Activated CD4-positive, alpha-beta T cell treated with anti-CD3 and anti-CD28 coated beads, Interleukin-2, amount 50 U/mL, for 4 hours (primary cell): Measurements from ENCODE around the gene NEK4.
"Not testable (repeated sequence)": the region's sequence is repeated elsewhere in the genome, so short reads cannot be mapped to it uniquely, and the experiment has no call there.

Experiments used
- DNase-seq, 2 experiments: peaks; one replicate each; pipeline ENCODE4 v3.0.0-alpha.2; 2020

NEK4 gene

DNA sequence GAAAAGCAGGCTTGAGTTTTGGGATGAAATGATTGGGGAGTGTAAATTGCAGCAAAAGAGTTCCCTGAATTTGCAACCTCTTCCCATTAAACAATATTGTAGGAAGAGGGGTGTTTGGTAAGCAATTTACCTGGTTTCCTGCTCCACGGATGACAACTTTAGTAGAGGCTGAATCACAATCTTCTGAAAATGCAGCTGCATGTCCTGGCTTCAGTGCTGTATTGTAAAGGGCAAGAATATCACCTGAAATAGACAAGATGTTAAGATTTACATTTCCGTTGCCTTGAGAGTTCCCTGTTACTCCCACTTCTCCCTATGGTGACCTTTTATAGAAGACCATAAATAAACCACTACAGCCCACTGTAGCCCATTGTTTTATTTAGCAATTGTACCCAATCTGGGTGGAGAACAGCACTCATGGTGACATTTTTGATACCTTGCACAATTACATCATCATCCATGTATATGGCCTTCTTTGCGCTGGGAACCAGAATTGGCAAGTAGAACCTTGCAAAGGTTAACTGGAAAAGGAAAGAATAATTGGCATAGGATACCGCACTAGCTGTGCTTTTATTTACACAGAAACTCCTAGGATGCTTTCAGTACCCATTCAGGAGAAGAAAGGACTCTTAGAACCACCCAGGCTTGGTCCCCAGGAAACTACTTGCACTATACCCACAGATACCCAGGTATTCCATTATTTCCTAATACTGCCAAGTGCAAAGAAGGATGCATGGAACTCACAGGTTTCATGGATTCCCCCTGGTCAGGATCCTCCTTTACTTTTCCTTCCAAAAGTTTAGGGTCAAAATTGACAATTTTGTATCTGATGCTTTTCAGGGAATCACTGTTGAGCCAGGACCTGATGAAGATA lies 74.7 kb downstream of the NEK4 start:
- no peak for DNase-seq

DNA sequence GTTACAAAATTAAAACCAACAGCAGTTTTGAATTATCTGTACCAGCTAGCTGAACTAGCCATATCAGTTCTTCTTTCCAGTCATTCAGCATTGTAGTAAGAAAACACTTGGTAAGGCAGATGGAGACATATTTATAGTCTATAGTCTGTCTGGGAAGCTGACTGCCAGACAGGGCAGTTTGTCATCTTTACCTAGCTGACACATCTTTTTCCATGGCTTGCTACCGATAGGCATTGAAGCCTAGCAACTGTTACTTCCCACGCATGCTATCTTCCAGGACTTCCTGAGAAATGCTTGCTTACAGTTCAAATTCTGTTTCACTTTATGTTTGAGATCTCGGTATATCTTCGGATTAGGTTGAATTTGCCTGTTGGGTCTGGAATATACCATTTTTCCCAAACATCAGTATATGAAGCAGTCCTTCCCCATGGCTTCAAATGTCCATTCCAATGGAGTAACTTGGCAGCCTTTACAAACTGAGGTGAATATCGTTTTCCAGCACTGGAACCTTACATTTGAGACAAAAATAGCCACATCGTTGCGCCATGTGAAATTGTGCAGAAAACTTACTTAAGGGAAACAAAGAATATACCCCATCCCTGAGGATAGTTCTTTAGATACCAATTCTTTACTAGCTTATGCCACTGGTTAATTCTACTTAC lies 76.1 kb downstream of the NEK4 start:
- no peak for DNase-seq

DNA sequence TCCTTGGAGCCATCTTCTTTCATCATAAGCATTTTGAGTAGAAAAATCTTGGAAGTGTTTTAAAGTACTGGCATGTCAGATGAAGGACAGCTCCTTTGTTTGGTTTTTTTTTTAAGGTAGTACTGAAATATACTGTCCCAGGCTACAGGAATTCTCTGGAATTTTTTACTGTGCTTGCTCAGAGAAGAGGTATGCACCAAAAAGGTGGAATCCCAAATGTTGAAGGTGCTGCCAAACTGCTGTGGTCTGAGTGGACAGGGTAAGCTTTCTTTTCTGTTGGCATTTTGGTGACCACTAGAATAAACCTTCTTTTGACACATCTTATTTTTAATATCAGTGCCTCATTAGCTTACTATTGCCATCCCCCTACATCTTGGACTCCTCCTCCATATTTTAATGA lies 77.7 kb downstream of the NEK4 start:
- no peak for DNase-seq

DNA sequence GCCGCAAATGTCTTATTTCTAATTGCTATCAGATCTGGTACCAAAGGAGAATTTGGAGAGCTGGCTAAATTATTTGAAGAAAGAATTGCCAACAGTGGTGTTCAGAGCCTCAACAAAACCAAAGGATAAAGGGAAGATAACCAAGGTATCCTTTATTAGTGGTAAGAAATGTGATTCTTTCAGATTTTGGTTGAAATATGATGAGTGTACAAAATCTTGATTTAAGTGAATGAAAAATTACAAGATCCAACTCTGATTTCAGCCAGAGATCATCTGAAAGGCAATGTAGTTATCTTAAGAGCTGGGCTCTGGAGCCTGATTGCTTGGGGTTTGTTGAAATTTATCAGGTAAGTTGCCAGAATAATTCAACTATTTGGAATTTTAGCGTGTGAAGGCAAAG lies 80.2 kb downstream of the NEK4 start:
- no peak for DNase-seq

DNA sequence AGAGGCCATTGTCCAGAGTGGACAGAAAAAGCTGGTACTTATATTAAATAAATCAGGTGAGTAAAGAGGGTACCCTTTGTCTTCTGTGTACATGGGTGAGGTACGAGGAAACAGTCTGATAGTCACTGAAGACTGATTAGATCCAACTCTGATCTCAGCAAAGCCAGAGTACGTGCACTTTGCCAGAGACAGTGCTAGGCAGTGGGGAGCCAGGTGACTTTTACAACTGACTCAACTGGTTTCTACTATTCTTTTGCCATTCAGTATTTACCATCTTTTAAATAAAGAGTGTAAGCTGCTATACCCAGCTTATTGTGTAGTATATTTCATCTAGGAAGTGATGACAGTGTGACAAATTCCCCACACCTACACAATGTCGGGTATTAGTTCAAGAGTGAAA lies 81.6 kb downstream of the NEK4 start:
- DNase-seq, result no peak

DNA sequence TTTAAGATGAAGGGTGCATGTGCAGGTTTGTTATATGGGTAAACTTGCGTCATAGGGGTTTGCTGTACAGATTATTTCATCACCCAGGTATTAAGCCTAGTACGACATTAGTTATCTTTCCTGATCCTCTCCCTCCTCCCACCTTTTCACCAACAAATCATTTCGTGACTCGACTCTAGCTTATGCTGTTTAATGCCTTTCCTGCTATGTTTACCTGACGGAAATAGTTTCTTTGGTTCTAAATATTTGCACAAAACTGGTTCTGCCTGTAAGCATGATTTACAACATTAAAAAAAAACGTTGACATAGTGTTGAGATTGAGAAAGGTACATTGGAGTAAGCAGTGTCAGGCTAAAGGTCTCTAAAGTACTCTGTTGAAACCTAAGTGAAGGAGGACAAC lies 82.5 kb downstream of the NEK4 start:
- no peak for DNase-seq

DNA sequence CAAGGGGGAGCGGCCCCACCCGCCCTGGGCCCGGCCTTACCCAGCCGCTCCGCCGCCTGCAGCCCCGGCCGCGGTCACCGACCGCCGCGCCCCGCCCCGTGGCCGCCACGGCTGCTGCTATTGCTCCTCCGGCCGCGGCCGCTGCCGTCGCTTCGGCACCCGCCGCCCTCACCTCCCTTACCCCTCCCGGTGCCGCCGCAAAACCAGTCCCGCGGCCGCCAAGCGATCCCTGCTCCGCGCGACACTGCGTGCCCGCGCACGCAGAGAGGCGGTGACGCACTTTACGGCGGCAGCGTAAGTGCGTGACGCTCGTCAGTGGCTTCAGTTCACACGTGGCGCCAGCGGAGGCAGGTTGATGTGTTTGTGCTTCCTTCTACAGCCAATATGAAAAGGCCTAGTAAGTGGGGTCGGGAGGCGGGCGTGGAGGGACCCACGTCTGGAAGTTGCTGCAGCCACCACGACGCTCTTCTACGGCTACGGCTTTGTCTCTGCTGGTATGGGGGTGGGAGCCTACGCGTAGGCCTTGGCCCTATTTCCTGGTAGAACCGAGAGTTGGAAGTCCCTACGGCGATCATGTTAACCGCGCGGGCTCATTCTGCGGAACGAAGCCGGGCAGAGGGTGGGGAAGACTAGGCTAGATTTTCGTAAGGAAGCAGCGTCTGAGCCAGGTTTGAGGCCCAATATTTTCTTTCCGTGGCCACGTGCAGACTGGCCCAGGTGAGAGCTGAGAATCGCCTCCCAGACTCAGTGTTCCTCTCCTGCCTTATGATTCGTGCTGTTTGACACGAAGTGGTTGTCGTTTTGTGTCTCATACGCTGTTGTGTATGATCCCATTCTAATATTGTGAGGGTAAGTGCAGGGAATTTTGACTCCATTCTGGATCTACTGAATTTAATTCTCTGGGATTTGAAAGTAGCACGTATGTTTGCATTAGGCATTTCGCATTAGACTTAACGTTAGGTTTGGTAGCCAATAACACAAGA lies 84.7 kb downstream of the NEK4 start, which contains the start of the genes GNL3 and PBRM1:
Gene GNL3 (plus strand): TSS at position 324 of the 983 bp plus-strand sequence. CDS start 61 bp downstream, at position 385.
Gene PBRM1 (minus strand): TSS at position 205 of the 983 bp plus-strand sequence.
- peak; percentile 90 for DNase-seq

DNA sequence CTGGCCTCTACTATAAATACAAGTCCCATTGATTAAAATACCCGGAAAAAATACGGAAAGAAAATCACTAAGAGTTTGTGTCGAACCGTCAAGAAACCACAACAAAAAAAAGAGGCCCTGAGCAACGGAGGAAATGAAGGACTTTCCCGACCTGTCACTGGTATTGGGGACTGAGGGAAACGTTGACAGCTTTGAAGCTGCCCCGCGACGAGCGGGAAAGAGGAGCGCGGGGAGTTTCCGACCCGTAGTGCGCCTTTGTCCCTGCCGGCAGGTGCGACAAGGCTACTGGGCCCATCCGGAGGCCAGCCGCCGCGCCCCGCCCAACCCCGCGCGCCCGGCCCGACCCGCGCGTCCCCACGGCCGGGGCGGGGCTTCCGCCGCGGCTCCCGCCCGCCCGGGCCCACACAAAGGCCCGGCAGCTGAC lies 85.4 kb downstream of the NEK4 start:
- peak; percentile 60 to 63 for DNase-seq

DNA sequence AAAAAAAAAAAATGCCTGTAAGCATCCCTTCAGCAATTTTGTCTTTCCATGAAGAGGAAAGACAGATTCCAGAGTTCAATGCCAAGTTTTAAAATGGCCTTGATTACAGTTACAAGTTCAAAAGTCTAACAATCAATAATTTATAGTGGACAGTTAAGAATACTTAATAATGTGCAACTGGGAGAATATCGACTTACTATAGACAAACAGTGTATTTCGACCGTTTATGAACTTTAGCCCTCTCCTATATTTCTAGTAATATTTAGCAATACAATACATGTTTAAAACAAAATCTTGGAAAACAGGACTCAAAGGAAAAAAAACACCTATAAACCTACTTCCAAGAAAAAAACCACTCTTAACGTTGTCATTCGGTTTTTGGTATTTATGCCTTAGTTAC lies 86.6 kb downstream of the NEK4 start:
- DNase-seq, result no peak

DNA sequence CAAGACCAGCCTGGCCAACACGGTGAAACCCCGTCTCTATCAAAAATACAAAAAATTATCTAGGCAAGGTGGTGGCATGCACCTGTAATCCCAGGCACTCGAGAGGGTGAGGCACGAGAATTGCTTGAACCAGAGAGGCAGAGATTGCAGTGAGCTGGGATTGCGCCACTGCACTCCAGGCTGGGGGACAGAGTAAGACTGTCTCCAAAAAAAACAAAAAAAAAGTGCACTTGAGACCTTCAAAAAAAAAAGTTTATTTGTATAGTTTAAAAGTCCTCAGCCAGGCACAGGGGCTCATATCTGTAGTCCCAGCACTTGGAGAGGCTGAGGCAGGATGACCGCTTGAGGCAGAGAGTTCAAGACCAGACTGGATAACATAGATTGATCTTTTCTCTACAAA lies 87.1 kb downstream of the NEK4 start:
- DNase-seq, result no peak

DNA sequence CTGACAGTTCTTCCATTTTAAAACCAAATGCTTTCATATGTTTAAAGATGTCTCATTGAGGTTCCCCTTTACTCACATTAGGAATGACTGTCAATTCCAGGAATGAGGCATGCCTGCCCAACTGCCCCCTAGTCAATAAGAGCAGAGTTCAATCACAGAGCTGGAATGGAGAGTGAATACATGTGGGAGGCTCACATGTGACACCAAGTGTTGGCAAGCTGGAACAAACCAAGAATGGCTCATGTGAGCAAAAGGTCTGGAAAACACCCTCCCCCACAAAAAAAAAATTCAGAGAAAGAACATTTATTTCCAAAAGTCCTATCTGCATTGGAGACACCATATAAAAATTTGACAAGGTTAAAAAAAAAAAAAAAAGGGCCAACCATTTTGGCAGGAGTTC lies 88.7 kb downstream of the NEK4 start:
- DNase-seq, result no peak

DNA sequence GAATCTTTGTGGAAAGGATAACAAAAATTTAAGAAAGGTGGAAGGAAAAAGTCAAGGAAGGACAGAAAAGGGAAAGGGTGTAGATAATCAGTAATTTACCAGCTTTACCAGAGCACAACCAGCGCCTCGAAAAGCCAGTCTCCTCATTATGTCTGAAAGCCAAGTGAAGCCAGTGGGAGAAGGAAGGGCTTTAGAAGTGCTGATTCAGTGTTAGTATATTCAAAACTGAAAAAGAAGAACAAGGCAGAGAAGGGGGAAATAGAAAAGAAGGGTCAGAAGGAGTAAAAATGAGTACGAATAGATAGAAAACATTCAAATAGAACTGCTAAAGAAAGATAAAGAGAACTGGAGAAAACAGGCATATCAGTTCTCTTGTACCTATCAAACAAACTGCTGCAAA lies 89.1 kb downstream of the NEK4 start:
- DNase-seq, result no peak

DNA sequence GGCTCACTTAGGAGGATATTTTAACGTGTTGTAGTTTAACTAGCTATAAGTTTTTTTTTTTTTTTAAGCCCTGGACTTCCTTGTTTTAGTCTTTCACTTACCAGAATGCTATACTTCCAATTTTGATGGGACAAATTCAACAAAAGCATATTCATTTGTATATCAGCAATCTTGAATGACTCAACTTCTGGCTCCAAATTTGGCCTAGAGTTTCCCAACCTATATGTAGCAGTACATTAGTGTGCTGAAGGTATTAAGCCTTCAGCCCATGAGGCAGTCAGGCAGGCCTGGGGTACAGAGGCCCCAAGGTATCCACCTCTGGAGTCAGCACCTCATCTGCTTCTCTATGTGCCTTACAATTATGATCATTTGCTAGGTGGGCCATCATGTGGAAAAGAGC lies 90.9 kb downstream of the NEK4 start:
- no peak for DNase-seq

DNA sequence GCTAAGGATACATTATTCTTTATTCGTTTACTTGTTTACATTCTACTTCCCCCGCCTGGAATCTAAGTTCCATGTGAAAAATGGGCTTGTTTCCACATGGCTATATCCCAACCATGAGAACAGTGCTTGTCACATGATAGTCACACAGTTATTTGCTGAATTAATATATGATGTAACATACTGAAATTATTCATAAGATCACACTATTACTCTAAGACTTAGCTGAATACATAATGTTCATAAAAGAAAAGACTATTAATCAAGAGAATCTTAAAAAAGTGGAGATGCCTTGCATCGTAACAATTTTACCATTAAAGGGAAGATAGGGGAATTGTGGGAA lies 91.6 kb downstream of the NEK4 start:
- DNase-seq, result no peak

DNA sequence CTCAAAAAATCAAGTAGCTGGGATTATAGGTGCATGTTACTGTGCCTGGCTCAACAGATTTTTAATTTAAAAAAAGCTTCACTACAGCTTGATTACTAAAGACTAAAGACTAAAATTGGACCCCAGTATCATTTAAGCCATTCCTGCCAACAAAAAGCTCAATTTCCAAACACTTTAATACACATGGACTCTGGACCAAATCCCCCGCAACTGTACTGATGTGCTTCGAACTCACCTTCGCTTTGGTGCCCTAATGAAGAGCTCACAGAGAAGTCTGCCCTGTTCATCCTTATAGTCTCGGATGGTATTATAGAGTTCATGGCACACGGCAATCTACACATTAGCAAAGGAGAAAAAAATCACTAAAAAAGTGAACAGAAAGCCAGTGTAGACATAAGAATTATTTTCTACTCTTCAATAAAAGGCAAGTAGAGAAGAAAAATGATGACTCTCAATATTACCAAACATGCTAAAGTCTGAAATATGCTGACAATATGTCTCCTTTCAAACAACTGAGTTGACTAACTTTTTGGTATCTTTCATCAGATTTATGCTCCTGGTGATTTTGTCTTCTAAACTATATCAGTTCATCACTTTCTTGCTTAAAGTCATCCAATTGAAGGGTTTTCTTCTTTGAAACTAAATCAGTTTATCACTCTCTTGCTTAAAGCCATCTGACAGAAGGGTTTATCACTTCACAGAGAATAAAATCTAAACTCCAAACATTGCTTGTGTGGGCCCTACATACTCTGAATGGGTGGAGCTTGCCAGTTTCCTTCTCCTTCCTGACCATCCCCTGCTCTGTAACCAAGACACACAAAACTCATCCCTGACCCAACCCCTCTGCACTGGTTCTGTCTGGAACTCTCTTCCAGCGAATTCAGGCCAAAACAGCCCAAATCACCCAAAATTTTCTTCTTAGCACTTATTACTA lies 92.2 kb downstream of the NEK4 start:
- no peak for DNase-seq

DNA sequence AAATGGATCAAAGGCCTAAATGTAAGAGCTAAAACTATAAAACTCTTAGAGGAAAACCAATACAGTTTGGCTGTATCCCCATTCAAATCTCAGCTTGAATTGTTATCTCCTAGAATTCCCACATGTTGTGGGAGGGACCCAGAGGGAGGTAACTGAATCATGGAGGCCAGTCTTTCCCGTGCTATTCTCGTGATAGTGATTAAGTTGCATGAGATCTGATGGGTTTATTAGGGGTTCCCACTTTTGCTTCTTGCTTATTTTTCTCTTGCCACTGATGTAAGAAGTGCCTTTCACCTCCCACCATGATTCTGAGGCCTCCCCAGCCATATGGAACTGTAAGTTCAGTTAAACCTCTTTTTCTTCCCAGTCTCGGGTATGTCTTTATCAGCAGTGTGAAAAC lies 94.5 kb downstream of the NEK4 start:
- not testable (repeated sequence) for DNase-seq

DNA sequence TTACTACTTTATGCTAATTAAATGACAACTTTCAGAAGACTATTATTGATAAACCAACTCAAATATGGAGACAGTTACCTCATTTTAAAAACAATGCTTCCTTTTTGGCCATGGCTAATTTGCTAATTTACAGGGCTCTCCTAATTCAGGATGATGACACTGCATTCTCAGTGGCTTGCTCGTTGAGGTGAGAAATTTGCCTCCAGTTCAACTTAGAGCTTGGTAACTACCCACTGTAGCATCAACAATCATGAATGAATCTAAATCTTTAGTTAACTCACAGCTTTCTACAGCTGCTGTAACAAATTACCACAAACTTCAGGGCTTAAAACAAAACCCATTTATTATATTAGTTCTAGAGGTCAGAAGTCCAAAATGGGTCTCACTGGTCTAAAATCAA lies 99.1 kb downstream of the NEK4 start:
- DNase-seq, result no peak

DNA sequence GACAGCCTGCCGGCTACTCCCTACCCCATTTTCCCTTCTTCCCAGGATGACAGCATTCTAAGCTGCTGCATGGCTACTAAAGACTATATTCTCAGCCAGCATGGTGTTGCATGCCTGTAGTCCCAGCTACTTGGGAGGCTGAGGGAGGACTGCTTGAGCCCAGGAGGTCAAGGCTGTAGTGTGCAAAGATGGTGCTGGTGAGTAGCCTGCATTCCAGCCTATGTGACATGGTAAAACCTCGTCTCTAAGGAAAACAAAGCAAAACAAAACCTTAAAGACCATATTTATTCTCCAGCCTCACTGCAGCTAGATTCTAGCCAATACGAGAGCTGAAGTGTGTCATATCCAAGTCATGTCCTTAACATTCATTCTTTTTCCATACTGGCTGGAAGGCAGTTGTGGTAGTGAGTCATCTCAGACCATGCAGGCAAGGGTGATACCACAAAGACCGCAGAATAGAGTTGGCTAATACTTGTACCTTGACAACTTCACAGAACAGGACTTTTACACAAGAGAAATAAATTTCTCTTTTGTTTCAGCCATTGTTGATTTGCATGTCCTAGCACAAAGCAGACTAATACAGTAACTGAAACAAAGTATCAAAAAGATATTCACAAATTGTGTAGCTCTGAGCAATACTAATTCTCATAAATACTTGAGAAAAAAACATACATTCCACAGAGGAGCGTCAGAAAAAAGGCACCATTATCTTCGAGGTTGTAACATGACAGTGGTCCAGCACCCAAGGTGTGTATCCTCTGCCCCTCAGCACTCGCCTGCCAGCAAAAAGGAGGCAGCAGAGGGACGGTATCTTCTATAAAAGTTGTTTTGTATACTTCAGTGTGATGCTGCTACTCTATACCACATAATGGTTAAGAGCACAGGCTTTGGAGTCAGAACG lies 99.9 kb downstream of the NEK4 start:
- DNase-seq, result peak in 1 of 2 experiments; percentile 6

DNA sequence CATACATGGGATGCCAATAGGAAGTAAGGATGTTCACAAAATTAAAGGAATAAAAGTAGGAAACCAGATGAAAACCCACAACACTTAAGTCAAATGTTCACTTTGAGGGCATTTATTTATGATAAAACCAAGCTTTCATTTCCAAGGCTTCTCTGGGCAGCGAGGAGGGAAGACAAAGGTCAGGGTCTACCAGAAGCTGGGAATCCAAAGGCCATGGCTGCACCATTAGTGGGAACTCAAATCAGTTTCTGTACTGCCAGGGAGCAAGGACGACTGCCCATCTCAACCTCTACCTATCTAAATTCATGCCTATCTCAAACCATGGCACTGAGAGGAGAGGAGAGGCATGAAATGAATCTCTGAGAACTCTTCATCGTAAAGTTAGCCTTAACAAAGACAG lies 107.6 kb downstream of the NEK4 start:
- DNase-seq, result no peak

DNA sequence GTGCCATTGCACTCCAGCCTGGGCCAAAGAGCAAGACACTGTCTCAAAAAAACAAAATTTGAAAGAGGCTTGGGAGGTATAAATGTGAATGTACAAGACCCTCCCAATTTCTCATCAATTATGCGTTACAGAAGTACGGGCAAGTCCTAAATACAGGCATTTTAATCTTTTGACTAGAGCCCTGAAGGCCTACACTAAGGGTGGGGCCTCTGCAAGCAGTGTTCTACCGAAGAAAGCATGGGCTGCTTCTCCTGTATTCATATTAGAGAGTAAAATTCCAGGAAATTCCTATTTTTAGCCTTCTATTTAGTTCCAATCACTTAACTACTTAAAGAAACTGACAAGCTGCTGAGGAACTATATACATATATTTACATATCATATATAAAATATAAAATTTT lies 110.7 kb downstream of the NEK4 start:
- no peak for DNase-seq
